ENCODE measurements around the gene PUS10. TPM values are rescaled to one million over a fixed set of nuclear protein-coding genes. Genes with fewer than 3 reads are reported as not detected.

The PUS10 gene
- polyA plus RNA-seq, 2 of the 4 experiments (the other 2 are of a cell fraction), result 3.3 to 9.3 TPM

DNA sequence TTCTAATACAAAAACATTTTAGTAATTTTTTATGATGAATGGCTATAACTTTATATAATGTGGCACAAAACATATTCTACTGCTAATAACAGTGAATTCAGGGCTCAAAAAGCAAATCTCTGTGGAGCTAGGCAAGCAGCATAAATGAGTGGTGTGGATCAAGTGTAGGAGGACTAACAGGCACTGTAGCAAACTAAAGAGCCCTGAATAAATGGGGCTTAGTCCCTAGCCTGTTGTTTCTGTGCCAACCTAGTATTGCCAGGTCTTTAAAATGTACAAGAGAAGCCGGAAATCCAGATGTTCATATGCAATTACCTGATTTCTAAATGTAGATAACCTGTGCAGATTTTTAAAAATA is 118.2 kb downstream of the PUS10 start:
- Histone ChIP-seq H3K4me1 (peaks cover 7% of the 10 kb centered on the region; the same call in 2 of the 3 replicates), H3K9me3 (no peaks in the 10 kb centered on the region), H3K4me2 (no peak overlapping the region), H3K27ac (no peak overlapping the region), H3K4me3 (no peak overlapping the region)
- FAIRE-seq, result no peak
- POLR2A ChIA-PET, result no interaction called here
- TF ChIP-seq EHF (CRISPR knock-in tag; IDR thresholded peaks at IDR 0.05), result no peak
- TF ChIP-seq NR3C1 (IDR thresholded peaks at IDR 0.05), result no peak
- TF ChIP-seq KDM5A (IDR thresholded peaks at IDR 0.05), result no peak
- TF ChIP-seq, protein P1, sequence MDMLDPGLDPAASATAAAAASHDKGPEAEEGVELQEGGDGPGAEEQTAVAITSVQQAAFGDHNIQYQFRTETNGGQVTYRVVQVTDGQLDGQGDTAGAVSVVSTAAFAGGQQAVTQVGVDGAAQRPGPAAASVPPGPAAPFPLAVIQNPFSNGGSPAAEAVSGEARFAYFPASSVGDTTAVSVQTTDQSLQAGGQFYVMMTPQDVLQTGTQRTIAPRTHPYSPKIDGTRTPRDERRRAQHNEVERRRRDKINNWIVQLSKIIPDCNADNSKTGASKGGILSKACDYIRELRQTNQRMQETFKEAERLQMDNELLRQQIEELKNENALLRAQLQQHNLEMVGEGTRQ (IDR thresholded peaks at IDR 0.05), result no peak
- TF ChIP-seq MYC (IDR thresholded peaks at IDR 0.05; ENCODE audit: borderline replicate concordance, low read length), result no peak
- TF ChIP-seq, protein P2, sequence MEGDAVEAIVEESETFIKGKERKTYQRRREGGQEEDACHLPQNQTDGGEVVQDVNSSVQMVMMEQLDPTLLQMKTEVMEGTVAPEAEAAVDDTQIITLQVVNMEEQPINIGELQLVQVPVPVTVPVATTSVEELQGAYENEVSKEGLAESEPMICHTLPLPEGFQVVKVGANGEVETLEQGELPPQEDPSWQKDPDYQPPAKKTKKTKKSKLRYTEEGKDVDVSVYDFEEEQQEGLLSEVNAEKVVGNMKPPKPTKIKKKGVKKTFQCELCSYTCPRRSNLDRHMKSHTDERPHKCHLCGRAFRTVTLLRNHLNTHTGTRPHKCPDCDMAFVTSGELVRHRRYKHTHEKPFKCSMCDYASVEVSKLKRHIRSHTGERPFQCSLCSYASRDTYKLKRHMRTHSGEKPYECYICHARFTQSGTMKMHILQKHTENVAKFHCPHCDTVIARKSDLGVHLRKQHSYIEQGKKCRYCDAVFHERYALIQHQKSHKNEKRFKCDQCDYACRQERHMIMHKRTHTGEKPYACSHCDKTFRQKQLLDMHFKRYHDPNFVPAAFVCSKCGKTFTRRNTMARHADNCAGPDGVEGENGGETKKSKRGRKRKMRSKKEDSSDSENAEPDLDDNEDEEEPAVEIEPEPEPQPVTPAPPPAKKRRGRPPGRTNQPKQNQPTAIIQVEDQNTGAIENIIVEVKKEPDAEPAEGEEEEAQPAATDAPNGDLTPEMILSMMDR (IDR thresholded peaks at IDR 0.05), result no peak
- TF ChIP-seq GATA3 (IDR thresholded peaks at IDR 0.05; ENCODE audit: borderline replicate concordance), result no peak
- TF ChIP-seq TFCP2L1 (CRISPR knock-in tag; IDR thresholded peaks at IDR 0.05), result no peak
- no peak for TF ChIP-seq POLR2A (IDR thresholded peaks at IDR 0.05; ENCODE audit: low read length)
- no peak for TF ChIP-seq JUNB (IDR thresholded peaks at IDR 0.05)
- TF ChIP-seq EHMT2 (IDR thresholded peaks at IDR 0.05; ENCODE audit: low read depth), result no peak
- no peak for TF ChIP-seq FOXS1 (CRISPR knock-in tag; IDR thresholded peaks at IDR 0.05)
- no peak for TF ChIP-seq HOXA7 (CRISPR knock-in tag; IDR thresholded peaks at IDR 0.05)
- no peak for TF ChIP-seq RFX5 (IDR thresholded peaks at IDR 0.05)
- TF ChIP-seq RAD21 (conservative IDR thresholded peaks at IDR 0.05 in 1 of 2, IDR thresholded peaks at IDR 0.05 in 1 of 2), result no peak
- TF ChIP-seq SMC3 (IDR thresholded peaks at IDR 0.05), result no peak
- TF ChIP-seq RARB (CRISPR knock-in tag; IDR thresholded peaks at IDR 0.05), result no peak
- no peak for TF ChIP-seq CHD2 (IDR thresholded peaks at IDR 0.05; ENCODE audit: low read length, partially characterized antibody)
- TF ChIP-seq CBX2 (IDR thresholded peaks at IDR 0.05; ENCODE audit: borderline replicate concordance, low read depth), result no peak
- no peak for DNase-seq (ENCODE audit: low read depth in 1 of 2, low spot score in 1 of 2)
- CTCF ChIA-PET, result no interaction called here
- 79% methylated on average over 1 of the region's 1 CpG for WGBS (ENCODE audit: missing lambda C conversion rate)
- no peak for ATAC-seq

GRCh38 chr2:60899230-60899891 is 118.7 kb downstream of the PUS10 start:
- ATAC-seq, result 0 out of 6 replicates have a peak, but pooled peaks of 1 of the 2 experiments have one; percentile 28
- no peak for FAIRE-seq
- CTCF ChIA-PET, result no interaction called here
- no peak for DNase-seq (ENCODE audit: low read depth in 1 of 2, low spot score in 1 of 2)
- no peaks in the 10 kb centered on the region for H3K9me3 ChIP-seq
- WGBS (ENCODE audit: missing lambda C conversion rate), result 87% methylated on average over 6 of the region's 6 CpGs
- no peak overlapping the region for H3K4me2 ChIP-seq
- peaks cover 7% of the 10 kb centered on the region; the same call in 2 of the 3 replicates for H3K4me1 ChIP-seq
- H3K4me3 ChIP-seq, result no peak overlapping the region
- POLR2A ChIA-PET, result no interaction called here
- H3K27ac ChIP-seq, result no peak overlapping the region
- TF ChIP-seq BHLHE40 (IDR thresholded peaks at IDR 0.05; ENCODE audit: low read depth, low read length) (no peak), HMGXB4 (CRISPR knock-in tag; IDR thresholded peaks at IDR 0.05; ENCODE audit: borderline replicate concordance) (no peak), JUN (IDR thresholded peaks at IDR 0.05) (no peak), CEBPB (IDR thresholded peaks at IDR 0.05) (no peak), MYC (IDR thresholded peaks at IDR 0.05; ENCODE audit: borderline replicate concordance, low read length) (no peak), NPAS2 (CRISPR knock-in tag; IDR thresholded peaks at IDR 0.05; ENCODE audit: borderline replicate concordance) (no peak), ZFP36 (IDR thresholded peaks at IDR 0.05; ENCODE audit: borderline replicate concordance, partially characterized antibody) (no peak), BCL3 (IDR thresholded peaks at IDR 0.05) (no peak), POLR2AphosphoS2 (conservative IDR thresholded peaks at IDR 0.05; ENCODE audit: low read length) (no peak), ZC3H11A (IDR thresholded peaks at IDR 0.05) (no peak), GATA3 (IDR thresholded peaks at IDR 0.05; ENCODE audit: borderline replicate concordance) (no peak), NR3C1 (IDR thresholded peaks at IDR 0.05) (no peak), ESRRA (IDR thresholded peaks at IDR 0.05; ENCODE audit: borderline replicate concordance, low read length) (no peak)
- TF ChIP-seq, protein P3, sequence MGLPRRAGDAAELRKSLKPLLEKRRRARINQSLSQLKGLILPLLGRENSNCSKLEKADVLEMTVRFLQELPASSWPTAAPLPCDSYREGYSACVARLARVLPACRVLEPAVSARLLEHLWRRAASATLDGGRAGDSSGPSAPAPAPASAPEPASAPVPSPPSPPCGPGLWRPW (IDR thresholded peaks at IDR 0.05), result no peak
- TF ChIP-seq, protein P4, sequence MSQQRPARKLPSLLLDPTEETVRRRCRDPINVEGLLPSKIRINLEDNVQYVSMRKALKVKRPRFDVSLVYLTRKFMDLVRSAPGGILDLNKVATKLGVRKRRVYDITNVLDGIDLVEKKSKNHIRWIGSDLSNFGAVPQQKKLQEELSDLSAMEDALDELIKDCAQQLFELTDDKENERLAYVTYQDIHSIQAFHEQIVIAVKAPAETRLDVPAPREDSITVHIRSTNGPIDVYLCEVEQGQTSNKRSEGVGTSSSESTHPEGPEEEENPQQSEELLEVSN (IDR thresholded peaks at IDR 0.05; ENCODE audit: borderline replicate concordance, low read depth), result no peak
- TF ChIP-seq, protein P5, sequence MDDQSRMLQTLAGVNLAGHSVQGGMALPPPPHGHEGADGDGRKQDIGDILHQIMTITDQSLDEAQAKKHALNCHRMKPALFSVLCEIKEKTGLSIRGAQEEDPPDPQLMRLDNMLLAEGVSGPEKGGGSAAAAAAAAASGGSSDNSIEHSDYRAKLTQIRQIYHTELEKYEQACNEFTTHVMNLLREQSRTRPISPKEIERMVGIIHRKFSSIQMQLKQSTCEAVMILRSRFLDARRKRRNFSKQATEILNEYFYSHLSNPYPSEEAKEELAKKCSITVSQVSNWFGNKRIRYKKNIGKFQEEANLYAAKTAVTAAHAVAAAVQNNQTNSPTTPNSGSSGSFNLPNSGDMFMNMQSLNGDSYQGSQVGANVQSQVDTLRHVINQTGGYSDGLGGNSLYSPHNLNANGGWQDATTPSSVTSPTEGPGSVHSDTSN (IDR thresholded peaks at IDR 0.05), result no peak

Data from A549 (cell line).